ENCODE data around the gene TRPT1. TPM values are rescaled to one million over a fixed set of nuclear protein-coding genes. Genes with fewer than 3 reads are reported as not detected.
A peak's percentile ranks its signal among the peaks of the same experiment; 100 is the strongest.

The TRPT1 gene
- total RNA-seq, 1 donor from 2014 or later: 29.4 TPM

GRCh38 chr11:64208086-64208795, 17.7 kb downstream of the TRPT1 start:
- no peaks in the 10 kb centered on the region for H3K27me3 Mint-ChIP-seq (ENCODE audit: low read depth, unreplicated experiment)
- H2AFZ ChIP-seq (ENCODE audit: low read depth, low read length): peak overlapping the region; percentile 30
- FAIRE-seq: no peak
- H3K4me1 Mint-ChIP-seq (ENCODE audit: low read depth, unreplicated experiment): peaks cover 15% of the 10 kb centered on the region
- no peak overlapping the region for H3K27ac Mint-ChIP-seq (ENCODE audit: unreplicated experiment)
- TF ChIP-seq CTCF (IDR thresholded peaks at IDR 0.05; ENCODE audit: insufficient read depth, low read depth, low read length) (no peak), EZH2 (IDR thresholded peaks at IDR 0.05; ENCODE audit: insufficient read depth, low read length) (no peak)
- H4K20me1 ChIP-seq (ENCODE audit: insufficient read depth, low read length): peaks cover 14% of the 10 kb centered on the region
- H3K9ac ChIP-seq (ENCODE audit: low read length): peak overlapping the region; percentile 38
- H3K9me3 Mint-ChIP-seq (ENCODE audit: unreplicated experiment): no peaks in the 10 kb centered on the region
- peaks cover 25% of the 10 kb centered on the region for H3K4me1 ChIP-seq (ENCODE audit: insufficient read depth, low read length)
- H3K36me3 Mint-ChIP-seq (ENCODE audit: low read depth, unreplicated experiment): peaks cover 19% of the 10 kb centered on the region
- no peak overlapping the region for H3K4me3 Mint-ChIP-seq (ENCODE audit: unreplicated experiment)
- H3K9me3 ChIP-seq (ENCODE audit: insufficient read depth, low read depth, low read length): no peaks in the 10 kb centered on the region
- H3K79me2 ChIP-seq (ENCODE audit: insufficient read depth, low read length): no peaks in the 10 kb centered on the region
- no peak for DNase-seq (ENCODE audit: low read depth)
- H3K4me2 ChIP-seq (ENCODE audit: low read length): peak overlapping the region; percentile 75
- H3K27ac ChIP-seq (ENCODE audit: low read depth, low read length): peak overlapping the region; percentile 65
- H3K27me3 ChIP-seq (ENCODE audit: insufficient read depth, low read length): no peaks in the 10 kb centered on the region
- H3K36me3 ChIP-seq (ENCODE audit: insufficient read depth, low read length): peaks cover 14% of the 10 kb centered on the region
- H3K4me3 ChIP-seq (ENCODE audit: insufficient read depth, low read depth, low read length): no peak overlapping the region

GRCh38 chr11:64207256-64208085, 18.5 kb downstream of the TRPT1 start:
- Histone ChIP-seq H3K4me2 (ENCODE audit: low read length) (peak overlapping the region; percentile 75), H3K27me3 (ENCODE audit: insufficient read depth, low read length) (no peaks in the 10 kb centered on the region), H3K9me3 (ENCODE audit: insufficient read depth, low read depth, low read length) (no peaks in the 10 kb centered on the region), H3K4me3 (ENCODE audit: insufficient read depth, low read depth, low read length) (no peak overlapping the region), H3K9ac (ENCODE audit: low read length) (peak overlapping the region; percentile 38), H3K27ac (ENCODE audit: low read depth, low read length) (peak overlapping the region; percentile 65), H3K79me2 (ENCODE audit: insufficient read depth, low read length) (no peaks in the 10 kb centered on the region), H3K36me3 (ENCODE audit: insufficient read depth, low read length) (peaks cover 21% of the 10 kb centered on the region), H2AFZ (ENCODE audit: low read depth, low read length) (peak overlapping the region; percentile 30), H4K20me1 (ENCODE audit: insufficient read depth, low read length) (peaks cover 20% of the 10 kb centered on the region), H3K4me1 (ENCODE audit: insufficient read depth, low read length) (peaks cover 25% of the 10 kb centered on the region)
- Mint-ChIP-seq H3K36me3 (ENCODE audit: low read depth, unreplicated experiment) (peaks cover 21% of the 10 kb centered on the region), H3K4me3 (ENCODE audit: unreplicated experiment) (no peak overlapping the region), H3K27ac (ENCODE audit: unreplicated experiment) (peak overlapping the region; percentile 78), H3K4me1 (ENCODE audit: low read depth, unreplicated experiment) (peaks cover 17% of the 10 kb centered on the region), H3K9me3 (ENCODE audit: unreplicated experiment) (no peaks in the 10 kb centered on the region), H3K27me3 (ENCODE audit: low read depth, unreplicated experiment) (no peaks in the 10 kb centered on the region)
- no peak for TF ChIP-seq EZH2 (IDR thresholded peaks at IDR 0.05; ENCODE audit: insufficient read depth, low read length)
- no peak for TF ChIP-seq CTCF (IDR thresholded peaks at IDR 0.05; ENCODE audit: insufficient read depth, low read depth, low read length)
- FAIRE-seq: no peak
- DNase-seq (ENCODE audit: low read depth): peak; percentile 73
